Rectal smooth muscle tissue (tissue), 1 donor: ENCODE results near the gene GLI3.

Experiments used
- H3K27ac ChIP-seq: one replicate; pipeline ENCODE4 v1.7.0; 2013; ENCODE audit warnings: low read depth, low read length, inconsistent platforms
- H3K27me3 ChIP-seq: one replicate; pipeline ENCODE4 v1.7.0; 2013; ENCODE audit warnings: low read length; ENCODE audit not compliant: control insufficient read depth, insufficient read depth
- H3K36me3 ChIP-seq: one replicate; pipeline ENCODE4 v1.7.0; 2013; ENCODE audit warnings: low read length; ENCODE audit not compliant: control insufficient read depth, insufficient read depth
- H3K4me1 ChIP-seq: one replicate; pipeline ENCODE4 v1.7.0; 2013; ENCODE audit warnings: low read length; ENCODE audit not compliant: control insufficient read depth, insufficient read depth
- H3K4me3 ChIP-seq: one replicate; pipeline ENCODE4 v1.7.0; 2013; ENCODE audit warnings: low read length
- H3K9ac ChIP-seq: one replicate; pipeline ENCODE4 v1.7.0; 2013; ENCODE audit warnings: low read length

Gene GLI3

GRCh38 chr7:41940760-41941343 is 296.2 kb downstream of the GLI3 start:
- H3K4me1 ChIP-seq, result peaks cover 10% of the 10 kb centered on the region
- H3K36me3 ChIP-seq, result no peaks in the 10 kb centered on the region
- no peak overlapping the region for H3K9ac ChIP-seq
- no peaks in the 10 kb centered on the region for H3K27me3 ChIP-seq
- H3K4me3 ChIP-seq, result no peak overlapping the region
- H3K27ac ChIP-seq, result no peak overlapping the region

- Histone ChIP-seq H3K27me3 (no peaks in the 10 kb centered on the region), H3K36me3 (no peaks in the 10 kb centered on the region), H3K9ac (no peak overlapping the region), H3K27ac (no peak overlapping the region), H3K4me1 (peaks cover 6% of the 10 kb centered on the region), H3K4me3 (no peak overlapping the region)
Measured at GRCh38 chr7:41938371-41938770, 298.6 kb downstream of the GLI3 start.

- H3K27ac ChIP-seq, result no peak overlapping the region
- no peaks in the 10 kb centered on the region for H3K27me3 ChIP-seq
- no peaks in the 10 kb centered on the region for H3K4me1 ChIP-seq
- H3K9ac ChIP-seq, result no peak overlapping the region
- no peak overlapping the region for H3K4me3 ChIP-seq
- no peaks in the 10 kb centered on the region for H3K36me3 ChIP-seq
Measured at GRCh38 chr7:41933427-41933826, 303.6 kb downstream of the GLI3 start.

GRCh38 chr7:41931263-41931646 is 305.8 kb downstream of the GLI3 start:
- Histone ChIP-seq H3K4me1 (no peaks in the 10 kb centered on the region), H3K36me3 (no peaks in the 10 kb centered on the region), H3K9ac (no peak overlapping the region), H3K4me3 (no peak overlapping the region), H3K27me3 (no peaks in the 10 kb centered on the region), H3K27ac (no peak overlapping the region)

- Histone ChIP-seq H3K27me3 (no peaks in the 10 kb centered on the region), H3K4me3 (no peak overlapping the region), H3K36me3 (no peaks in the 10 kb centered on the region), H3K4me1 (no peaks in the 10 kb centered on the region), H3K27ac (no peak overlapping the region), H3K9ac (no peak overlapping the region)
Measured at GRCh38 chr7:41930538-41931262, 306.3 kb downstream of the GLI3 start.

- Histone ChIP-seq H3K36me3 (no peaks in the 10 kb centered on the region), H3K27ac (no peak overlapping the region), H3K9ac (no peak overlapping the region), H3K4me1 (no peaks in the 10 kb centered on the region), H3K4me3 (no peak overlapping the region), H3K27me3 (no peaks in the 10 kb centered on the region)
Measured at GRCh38 chr7:41928781-41929180, 308.2 kb downstream of the GLI3 start.

GRCh38 chr7:41928166-41928565 is 308.8 kb downstream of the GLI3 start:
- Histone ChIP-seq H3K36me3 (no peaks in the 10 kb centered on the region), H3K27me3 (no peaks in the 10 kb centered on the region), H3K4me1 (no peaks in the 10 kb centered on the region), H3K9ac (no peak overlapping the region), H3K4me3 (no peak overlapping the region), H3K27ac (no peak overlapping the region)

- no peak overlapping the region for H3K4me3 ChIP-seq
- no peaks in the 10 kb centered on the region for H3K36me3 ChIP-seq
- no peak overlapping the region for H3K9ac ChIP-seq
- no peaks in the 10 kb centered on the region for H3K27me3 ChIP-seq
- no peak overlapping the region for H3K27ac ChIP-seq
- H3K4me1 ChIP-seq, result no peaks in the 10 kb centered on the region
Measured at GRCh38 chr7:41927380-41927779, 309.6 kb downstream of the GLI3 start.

- Histone ChIP-seq H3K36me3 (no peaks in the 10 kb centered on the region), H3K4me3 (no peak overlapping the region), H3K27me3 (no peaks in the 10 kb centered on the region), H3K4me1 (peaks cover 3% of the 10 kb centered on the region), H3K27ac (no peak overlapping the region), H3K9ac (no peak overlapping the region)
Measured at GRCh38 chr7:41925946-41926345, 311.1 kb downstream of the GLI3 start.

- H3K27ac ChIP-seq, result no peak overlapping the region
Measured at GRCh38 chr7:41924796-41925195, 312.2 kb downstream of the GLI3 start.

GRCh38 chr7:41922373-41922772 is 314.6 kb downstream of the GLI3 start:
- no peak overlapping the region for H3K27ac ChIP-seq
- no peaks in the 10 kb centered on the region for H3K27me3 ChIP-seq
- H3K36me3 ChIP-seq, result no peaks in the 10 kb centered on the region
- H3K9ac ChIP-seq, result no peak overlapping the region
- peaks cover 4% of the 10 kb centered on the region for H3K4me1 ChIP-seq
- H3K4me3 ChIP-seq, result no peak overlapping the region

More at GRCh38 chr7:41924796-41925195, 312.2 kb downstream of the GLI3 start:
- Histone ChIP-seq H3K27me3 (no peaks in the 10 kb centered on the region), H3K36me3 (no peaks in the 10 kb centered on the region), H3K4me1 (peaks cover 4% of the 10 kb centered on the region), H3K4me3 (no peak overlapping the region), H3K9ac (no peak overlapping the region)

GRCh38 chr7:41921453-41921981 is 315.5 kb downstream of the GLI3 start:
- Histone ChIP-seq H3K4me3 (no peak overlapping the region), H3K4me1 (peaks cover 8% of the 10 kb centered on the region), H3K9ac (no peak overlapping the region), H3K27ac (no peak overlapping the region), H3K27me3 (no peaks in the 10 kb centered on the region), H3K36me3 (no peaks in the 10 kb centered on the region)

- Histone ChIP-seq H3K4me3 (no peak overlapping the region), H3K9ac (no peak overlapping the region), H3K27me3 (no peaks in the 10 kb centered on the region), H3K36me3 (no peaks in the 10 kb centered on the region), H3K4me1 (peaks cover 12% of the 10 kb centered on the region), H3K27ac (no peak overlapping the region)
Measured at GRCh38 chr7:41918597-41918996, 318.4 kb downstream of the GLI3 start.
